ENCODE results near the gene PTRHD1. TPM values are rescaled to one million over a fixed set of nuclear protein-coding genes. Genes with fewer than 3 reads are reported as not detected.

The PTRHD1 gene
- total RNA-seq, 2 experiments from 2014 or later, result 31.8 to 33.1 TPM

- H3K27me3 Mint-ChIP-seq, result no peaks in the 10 kb centered on the region
- no peak for DNase-seq
- no peaks in the 10 kb centered on the region for H3K9me3 Mint-ChIP-seq
- no peaks in the 10 kb centered on the region for H3K4me1 Mint-ChIP-seq
- H3K27ac Mint-ChIP-seq, result no peak overlapping the region
- POLR2A ChIA-PET, result no interaction called here
- no peak overlapping the region for H3K4me3 Mint-ChIP-seq
- CTCF ChIA-PET, result interaction anchor here (0.6 to 1.5 kb wide), 3 partner anchors 7 to 109 kb away, joined by 3 to 4 read pairs (median 3); no protein-coding TSS in a partner anchor
- H3K36me3 Mint-ChIP-seq (ENCODE audit: low read depth), result peaks cover 1% of the 10 kb centered on the region
These were observed 41.7 kb upstream of the PTRHD1 start for GRCh38 chr2:24834733-24835395.

GRCh38 chr2:24833821-24834732 lies 40.9 kb upstream of the PTRHD1 start:
- Mint-ChIP-seq H3K9me3 (no peaks in the 10 kb centered on the region), H3K36me3 (ENCODE audit: low read depth) (peaks cover 1% of the 10 kb centered on the region), H3K27me3 (no peaks in the 10 kb centered on the region), H3K4me3 (no peak overlapping the region), H3K27ac (no peak overlapping the region), H3K4me1 (no peaks in the 10 kb centered on the region)
- DNase-seq, result no peak
- ChIA-PET CTCF (interaction anchor here (1.4 kb wide), 1 partner anchor 110 kb away, joined by 3 read pairs; no protein-coding TSS in a partner anchor), POLR2A (no interaction called here)

GRCh38 chr2:24832931-24833701 lies 39.9 kb upstream of the PTRHD1 start:
- Mint-ChIP-seq H3K9me3 (no peaks in the 10 kb centered on the region), H3K36me3 (ENCODE audit: low read depth) (peaks cover 1% of the 10 kb centered on the region), H3K4me1 (no peaks in the 10 kb centered on the region), H3K27ac (peak overlapping the region; percentile 2), H3K4me3 (no peak overlapping the region), H3K27me3 (no peaks in the 10 kb centered on the region)
- ChIA-PET CTCF (no interaction called here), POLR2A (no interaction called here)
- DNase-seq, result no peak

DNA sequence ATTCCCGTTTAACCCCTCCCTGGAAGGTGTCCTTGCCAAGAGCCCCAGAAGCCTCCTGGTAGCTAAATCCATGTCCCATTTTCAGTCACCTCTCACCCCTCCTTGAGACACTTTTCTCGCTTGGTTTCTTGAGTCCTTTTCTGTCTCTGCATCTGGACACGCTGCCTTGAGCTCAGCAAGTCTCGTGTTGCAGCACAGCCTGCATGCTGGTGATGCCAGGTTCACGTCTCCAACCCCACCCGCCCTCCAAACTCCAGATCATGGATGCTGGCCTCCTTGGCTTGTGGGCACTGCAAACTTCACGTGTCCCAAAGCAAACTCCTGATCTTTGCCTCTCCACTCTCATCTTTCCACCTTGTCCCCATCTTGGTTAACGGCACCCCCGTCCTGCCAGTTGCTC lies 39.3 kb upstream of the PTRHD1 start:
- H3K9me3 Mint-ChIP-seq, result no peaks in the 10 kb centered on the region
- H3K4me3 Mint-ChIP-seq, result no peak overlapping the region
- ChIA-PET CTCF (interaction anchor here (1.4 kb wide), 1 partner anchor 9 kb away, joined by 3 read pairs; no protein-coding TSS in a partner anchor), POLR2A (no interaction called here)
- no peak for DNase-seq
- peaks cover 2% of the 10 kb centered on the region for H3K4me1 Mint-ChIP-seq
- no peak overlapping the region for H3K27ac Mint-ChIP-seq
- no peaks in the 10 kb centered on the region for H3K27me3 Mint-ChIP-seq
- peaks cover 3% of the 10 kb centered on the region for H3K36me3 Mint-ChIP-seq (ENCODE audit: low read depth)

- ChIA-PET POLR2A (no interaction called here), CTCF (interaction anchor here (1.4 kb wide), 1 partner anchor 9 kb away, joined by 3 read pairs; no protein-coding TSS in a partner anchor)
- no peaks in the 10 kb centered on the region for H3K9me3 Mint-ChIP-seq
- peaks cover 2% of the 10 kb centered on the region for H3K4me1 Mint-ChIP-seq
- H3K27ac Mint-ChIP-seq, result no peak overlapping the region
- DNase-seq, result no peak
- H3K4me3 Mint-ChIP-seq, result no peak overlapping the region
- H3K27me3 Mint-ChIP-seq, result no peaks in the 10 kb centered on the region
- peaks cover 2% of the 10 kb centered on the region for H3K36me3 Mint-ChIP-seq (ENCODE audit: low read depth)
These were observed 38.9 kb upstream of the PTRHD1 start for GRCh38 chr2:24832073-24832461.

DNA sequence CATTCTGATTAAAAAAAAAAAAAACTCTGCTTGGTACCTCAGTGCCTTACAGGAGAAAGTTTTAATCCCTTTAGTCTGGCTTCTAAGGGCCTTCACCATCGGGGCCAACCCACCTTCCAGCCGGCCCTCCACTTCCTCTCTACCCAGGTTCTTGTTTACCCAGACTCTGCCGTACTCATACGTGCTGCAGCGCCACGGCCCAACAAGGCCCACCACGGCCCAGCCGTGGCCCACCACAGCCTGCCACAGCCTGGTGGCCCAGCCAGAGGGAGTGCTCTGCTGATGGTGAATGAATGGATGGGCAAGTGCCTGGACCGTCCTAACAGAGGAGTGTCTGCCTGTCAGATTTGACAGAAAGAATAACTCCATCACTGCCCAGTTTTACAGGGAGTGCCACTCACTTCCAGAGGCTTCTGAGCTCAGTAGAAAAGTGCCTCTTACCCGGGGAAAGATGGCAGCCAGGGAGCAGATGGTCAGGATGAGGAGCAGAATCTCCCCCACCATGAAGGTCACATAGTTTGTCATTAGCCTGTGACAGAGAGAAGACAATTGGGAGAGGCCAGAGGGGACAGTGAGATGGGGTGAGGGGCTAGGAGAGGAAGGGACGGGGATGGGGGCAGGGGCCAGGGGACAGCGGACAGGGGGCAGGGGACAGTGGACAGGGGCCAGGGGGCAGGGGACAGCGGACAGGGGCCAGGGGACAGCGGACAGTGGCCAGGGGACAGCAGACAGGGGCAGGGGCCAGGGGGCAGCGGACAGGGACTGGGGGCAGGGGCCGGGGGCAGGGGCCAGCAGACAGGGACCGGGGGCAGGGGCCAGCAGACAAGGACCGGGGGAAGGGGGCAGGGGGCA lies 38.3 kb upstream of the PTRHD1 start:
- ChIA-PET CTCF (interaction anchor here (1.4 kb wide), 1 partner anchor 10 kb away, joined by 3 read pairs; no protein-coding TSS in a partner anchor), POLR2A (no interaction called here)
- Mint-ChIP-seq H3K27ac (peak overlapping the region; percentile 60), H3K36me3 (ENCODE audit: low read depth) (peaks cover 3% of the 10 kb centered on the region), H3K4me3 (no peak overlapping the region), H3K9me3 (no peaks in the 10 kb centered on the region), H3K27me3 (no peaks in the 10 kb centered on the region), H3K4me1 (peaks cover 6% of the 10 kb centered on the region)
- no peak for DNase-seq

- DNase-seq, result no peak
- Mint-ChIP-seq H3K9me3 (no peaks in the 10 kb centered on the region), H3K36me3 (ENCODE audit: low read depth) (peaks cover 8% of the 10 kb centered on the region), H3K27me3 (no peaks in the 10 kb centered on the region), H3K27ac (no peak overlapping the region), H3K4me3 (no peak overlapping the region), H3K4me1 (peaks cover 13% of the 10 kb centered on the region)
- POLR2A ChIA-PET, result no interaction called here
- CTCF ChIA-PET, result no interaction called here
These were observed 37.6 kb upstream of the PTRHD1 start for GRCh38 chr2:24830786-24831185.

GRCh38 chr2:24830351-24830750 lies 37.2 kb upstream of the PTRHD1 start:
- H3K4me3 Mint-ChIP-seq, result no peak overlapping the region
- peaks cover 13% of the 10 kb centered on the region for H3K36me3 Mint-ChIP-seq (ENCODE audit: low read depth)
- POLR2A ChIA-PET, result no interaction called here
- H3K9me3 Mint-ChIP-seq, result no peaks in the 10 kb centered on the region
- no peaks in the 10 kb centered on the region for H3K27me3 Mint-ChIP-seq
- no peak for DNase-seq
- CTCF ChIA-PET, result interaction anchor here (0.6 kb wide), 1 partner anchor 8 kb away, joined by 3 read pairs; no protein-coding TSS in a partner anchor
- peaks cover 17% of the 10 kb centered on the region for H3K4me1 Mint-ChIP-seq
- no peak overlapping the region for H3K27ac Mint-ChIP-seq

GRCh38 chr2:24828238-24828996 lies 35.2 kb upstream of the PTRHD1 start:
- H3K27ac Mint-ChIP-seq, result peak overlapping the region; percentile 31
- peaks cover 17% of the 10 kb centered on the region for H3K4me1 Mint-ChIP-seq
- no peak for DNase-seq
- no peaks in the 10 kb centered on the region for H3K27me3 Mint-ChIP-seq
- no peak overlapping the region for H3K4me3 Mint-ChIP-seq
- ChIA-PET CTCF (interaction anchor here (0.6 to 4.2 kb wide), 16 partner anchors 7 to 432 kb away, joined by 3 to 26 read pairs (median 4); partner anchors contain the start of genes CENPO and PTRHD1), POLR2A (no interaction called here)
- H3K9me3 Mint-ChIP-seq, result no peaks in the 10 kb centered on the region
- H3K36me3 Mint-ChIP-seq (ENCODE audit: low read depth), result peaks cover 24% of the 10 kb centered on the region

- peak; percentile 80 for DNase-seq
- Mint-ChIP-seq H3K4me1 (peaks cover 17% of the 10 kb centered on the region), H3K27ac (peak overlapping the region; percentile 58), H3K27me3 (no peaks in the 10 kb centered on the region), H3K36me3 (ENCODE audit: low read depth) (peaks cover 29% of the 10 kb centered on the region), H3K4me3 (no peak overlapping the region), H3K9me3 (no peaks in the 10 kb centered on the region)
- POLR2A ChIA-PET, result no interaction called here
- CTCF ChIA-PET, result interaction anchor here (0.6 to 4.2 kb wide), 16 partner anchors 8 to 432 kb away, joined by 3 to 26 read pairs (median 4); partner anchors contain the start of genes CENPO and PTRHD1
These were observed 34.4 kb upstream of the PTRHD1 start for GRCh38 chr2:24827321-24828237.

DNA sequence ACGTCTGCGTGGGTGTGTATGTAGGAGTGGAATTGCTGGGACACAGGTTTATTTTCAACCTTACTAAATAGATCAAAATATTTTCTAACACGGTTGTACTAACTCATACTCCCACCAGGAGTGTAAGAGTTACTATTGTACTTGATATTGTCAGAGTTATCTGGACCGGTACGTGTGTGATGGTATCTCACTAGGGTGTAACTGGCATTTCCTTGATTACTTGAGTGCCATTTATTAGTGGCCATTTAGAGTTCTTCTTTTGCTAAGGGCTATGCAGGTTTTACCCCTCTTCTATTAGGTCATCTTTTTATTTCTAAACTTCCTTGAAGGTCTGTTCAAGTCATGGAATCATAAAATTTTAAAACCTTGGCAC lies 33.6 kb upstream of the PTRHD1 start:
- H3K36me3 Mint-ChIP-seq (ENCODE audit: low read depth), result peaks cover 32% of the 10 kb centered on the region
- no peak for DNase-seq
- peaks cover 17% of the 10 kb centered on the region for H3K4me1 Mint-ChIP-seq
- H3K4me3 Mint-ChIP-seq, result no peak overlapping the region
- ChIA-PET CTCF (interaction anchor here (0.7 to 4.2 kb wide), 8 partner anchors 8 to 417 kb away, joined by 3 to 26 read pairs (median 6); no protein-coding TSS in a partner anchor), POLR2A (no interaction called here)
- no peaks in the 10 kb centered on the region for H3K9me3 Mint-ChIP-seq
- no peaks in the 10 kb centered on the region for H3K27me3 Mint-ChIP-seq
- H3K27ac Mint-ChIP-seq, result peak overlapping the region; percentile 58
